GM23338 (cell line): Measurements from ENCODE around the gene STAB2. TPM values are rescaled to one million over a fixed set of nuclear protein-coding genes. Genes with fewer than 3 reads are reported as not detected.

Experiments used
- ATAC-seq: fragments of 200-7000 bp; cut with Tn5 transposase; 3 replicates; pipeline ENCODE4 v1.9.1; 2020
- DNase-seq: peaks from one replicate; pipeline ENCODE4 v3.0.0-alpha.2; 2015; ENCODE audit warnings: low spot score
- H2AFZ ChIP-seq: fragments of 200-600 bp; sonication (generic); 2 replicates; pipeline ENCODE4 v1.8.0; 2016; ENCODE audit warnings: antibody characterized with exemption, mild to moderate bottlenecking, moderate library complexity
- H3F3A ChIP-seq: fragments of 200-600 bp; sonication (generic); replicated peaks from 2 replicates; pipeline ENCODE4 v1.8.0; 2017; ENCODE audit warnings: antibody characterized with exemption, mixed run types, low read depth
- H3K27ac ChIP-seq: fragments of 200-600 bp; sonication (generic); 2 replicates; pipeline ENCODE4 v1.6.1; 2016; ENCODE audit warnings: low read depth
- H3K27me3 ChIP-seq: fragments of 200-600 bp; sonication (generic); 2 replicates; pipeline ENCODE4 v1.8.0; 2016; ENCODE audit warnings: mild to moderate bottlenecking, mixed run types, moderate library complexity; ENCODE audit not compliant: insufficient read depth
- H3K36me3 ChIP-seq: fragments of 200-600 bp; sonication (generic); 2 replicates; pipeline ENCODE4 v1.8.0; 2016; ENCODE audit warnings: mild to moderate bottlenecking; ENCODE audit not compliant: insufficient read depth
- H3K4me1 ChIP-seq: fragments of 200-600 bp; sonication (generic); 2 replicates; pipeline ENCODE4 v1.8.0; 2016; ENCODE audit warnings: mild to moderate bottlenecking, moderate library complexity; ENCODE audit not compliant: insufficient read depth
- H3K4me2 ChIP-seq: fragments of 200-600 bp; sonication (generic); 2 replicates; pipeline ENCODE4 v1.7.1; 2017; ENCODE audit warnings: mixed run types
- H3K4me3 ChIP-seq: fragments of 200-600 bp; sonication (generic); 2 replicates; pipeline ENCODE4 v1.6.1; 2016; ENCODE audit warnings: mixed run types
- H3K79me2 ChIP-seq: fragments of 200-600 bp; sonication (generic); replicated peaks from 2 replicates; pipeline ENCODE4 v1.8.0; 2017; ENCODE audit warnings: mild to moderate bottlenecking; ENCODE audit not compliant: insufficient read depth
- H3K9me2 ChIP-seq: fragments of 200-600 bp; sonication (generic); 2 replicates; pipeline ENCODE4 v1.8.0; 2017; ENCODE audit not compliant: insufficient read depth
- H4K20me1 ChIP-seq: fragments of 200-600 bp; sonication (generic); replicated peaks from 2 replicates; pipeline ENCODE4 v1.8.0; 2017; ENCODE audit warnings: mild to moderate bottlenecking; ENCODE audit not compliant: insufficient read depth
- H3K27ac Mint-ChIP-seq: 2 replicates; pipeline ENCODE4 v1.8.0; 2020; ENCODE audit warnings: inconsistent platforms, mild to moderate bottlenecking, moderate library complexity, mixed read lengths
- H3K27me3 Mint-ChIP-seq: 3 replicates; pipeline ENCODE4 v1.8.0; 2022; ENCODE audit warnings: low read depth, mild to moderate bottlenecking, moderate library complexity, mixed read lengths, inconsistent platforms; ENCODE audit not compliant: insufficient read depth, poor library complexity
- H3K36me3 Mint-ChIP-seq: 3 replicates; pipeline ENCODE4 v1.8.0; 2021; ENCODE audit warnings: low read depth, mild to moderate bottlenecking, inconsistent platforms, moderate library complexity, mixed read lengths
- H3K4me1 Mint-ChIP-seq: 3 replicates; pipeline ENCODE4 v1.8.0; 2020; ENCODE audit warnings: mild to moderate bottlenecking, inconsistent platforms, mixed read lengths
- H3K4me3 Mint-ChIP-seq: 3 replicates; pipeline ENCODE4 v1.8.0; 2021; ENCODE audit warnings: moderate library complexity, mild to moderate bottlenecking, inconsistent platforms, mixed read lengths
- H3K9me3 Mint-ChIP-seq: 3 replicates; pipeline ENCODE4 v1.8.0; 2020; ENCODE audit warnings: moderate library complexity, mild to moderate bottlenecking, inconsistent platforms, mixed read lengths
- CTCF ChIP-seq, 2 experiments: fragments of 200-600 bp in 1 of 2; sonication (generic) in 1 of 2; conservative IDR thresholded peaks; 2 replicates each; pipeline versions ENCODE4 v1.5.1 to v1.6.1; 2016 to 2017; ENCODE audit warnings: antibody characterized with exemption in 2 of 2, low read depth in 2 of 2, mild to moderate bottlenecking in 2 of 2, moderate library complexity in 1 of 2
- ETS1 ChIP-seq: IDR thresholded peaks from 2 replicates; pipeline ENCODE4 v1.6.1; 2016; ENCODE audit warnings: antibody characterized with exemption
- NANOG ChIP-seq: IDR thresholded peaks from 2 replicates; pipeline ENCODE4 v1.6.1; 2016; ENCODE audit warnings: antibody characterized with exemption, borderline replicate concordance
- POLR2AphosphoS5 ChIP-seq: IDR thresholded peaks from 2 replicates; pipeline ENCODE4 v1.6.1; 2016; ENCODE audit warnings: antibody characterized with exemption, low read depth
- REST ChIP-seq: IDR thresholded peaks from one replicate; pipeline ENCODE4 v1.6.1; 2018; ENCODE audit warnings: antibody characterized with exemption; ENCODE audit not compliant: unreplicated experiment
- STAT1 ChIP-seq: IDR thresholded peaks from one replicate; pipeline ENCODE4 v1.6.1; 2016; ENCODE audit warnings: antibody characterized with exemption; ENCODE audit not compliant: unreplicated experiment
- ZNF114 ChIP-seq: fragments of 250-450 bp; sonication (Bioruptor Pico); IDR thresholded peaks from 2 replicates; pipeline ENCODE4 v1.5.0; 2020; ENCODE audit warnings: mild to moderate bottlenecking, moderate library complexity
- ZNF331 ChIP-seq: fragments of 250-450 bp; sonication (Bioruptor Pico); IDR thresholded peaks from 2 replicates; pipeline ENCODE4 v1.5.0; 2020; ENCODE audit warnings: low read depth, mild to moderate bottlenecking, moderate library complexity
- ZNF462 ChIP-seq: fragments of 250-450 bp; sonication (Bioruptor Pico); IDR thresholded peaks from 2 replicates; pipeline ENCODE4 v1.5.0; 2020; ENCODE audit warnings: mild to moderate bottlenecking, moderate library complexity
- polyA plus RNA-seq: library from polyadenylated mRNA; unstranded; fragments of >200 nt; fragmentation: Nextera tagmentation; extraction: Ambion mirVana; gene quantifications from 2 replicates; pipeline ENCODE4 v1.2.1, GENCODE V29; 2016
- total RNA-seq: library from RNA; depleted of rRNA; stranded (reverse); fragments of >200 nt; shearing (Covaris generic); gene quantifications from 2 replicates; pipeline ENCODE4 v1.2.3, GENCODE V29; 2014

The STAB2 gene
- total and polyA plus RNA-seq, 2 experiments from 2014 or later = 0.14 TPM; not detected in 1

GRCh38 chr12:103729499-103729898 is 142.4 kb downstream of the STAB2 start:
- Histone ChIP-seq H3K9me2 (no peaks in the 10 kb centered on the region), H3K4me3 (no peak overlapping the region), H3K4me1 (no peaks in the 10 kb centered on the region), H3F3A (no peaks in the 10 kb centered on the region), H4K20me1 (no peaks in the 10 kb centered on the region), H3K4me2 (no peak overlapping the region), H2AFZ (no peak overlapping the region), H3K36me3 (no peaks in the 10 kb centered on the region), H3K27me3 (no peaks in the 10 kb centered on the region), H3K79me2 (no peaks in the 10 kb centered on the region), H3K27ac (no peak overlapping the region)
- DNase-seq (no peak), ATAC-seq (no peak)
- H3K4me1 Mint-ChIP-seq = no peaks in the 10 kb centered on the region
- no peak for TF ChIP-seq STAT1
- TF ChIP-seq ZNF114 = no peak
- no peak for TF ChIP-seq ETS1
- TF ChIP-seq NANOG = no peak
- no peak for TF ChIP-seq ZNF331 (CRISPR knock-in tag)
- TF ChIP-seq ZNF462 = no peak
- no peak overlapping the region for H3K4me3 Mint-ChIP-seq
- H3K36me3 Mint-ChIP-seq = no peaks in the 10 kb centered on the region
- no peaks in the 10 kb centered on the region for H3K27me3 Mint-ChIP-seq
- peaks cover 11% of the 10 kb centered on the region for H3K9me3 Mint-ChIP-seq
- H3K27ac Mint-ChIP-seq = no peak overlapping the region

GRCh38 chr12:103731539-103731938 is 144.5 kb downstream of the STAB2 start:
- Histone ChIP-seq H3K9me2 (no peaks in the 10 kb centered on the region), H3K4me2 (no peak overlapping the region), H3K27me3 (no peaks in the 10 kb centered on the region), H3K36me3 (no peaks in the 10 kb centered on the region), H3K4me1 (no peaks in the 10 kb centered on the region), H3K79me2 (no peaks in the 10 kb centered on the region), H2AFZ (no peak overlapping the region), H3K4me3 (no peak overlapping the region), H3K27ac (no peak overlapping the region), H3F3A (no peaks in the 10 kb centered on the region), H4K20me1 (no peaks in the 10 kb centered on the region)
- no peak overlapping the region for H3K4me3 Mint-ChIP-seq
- H3K36me3 Mint-ChIP-seq = no peaks in the 10 kb centered on the region
- no peak for ATAC-seq
- peaks cover 3% of the 10 kb centered on the region for H3K27me3 Mint-ChIP-seq
- no peaks in the 10 kb centered on the region for H3K4me1 Mint-ChIP-seq
- DNase-seq = no peak
- H3K27ac Mint-ChIP-seq = no peak overlapping the region
- H3K9me3 Mint-ChIP-seq = peaks cover 11% of the 10 kb centered on the region
- TF ChIP-seq REST (no peak), ZNF331 (CRISPR knock-in tag) (no peak), NANOG (no peak), CTCF (conservative IDR thresholded peaks at IDR 0.05; ENCODE audit: low read depth in 2 of 2) (no peak), POLR2AphosphoS5 (no peak), ZNF114 (no peak)
